ENCODE measurements around the gene LGR5.

DNA sequence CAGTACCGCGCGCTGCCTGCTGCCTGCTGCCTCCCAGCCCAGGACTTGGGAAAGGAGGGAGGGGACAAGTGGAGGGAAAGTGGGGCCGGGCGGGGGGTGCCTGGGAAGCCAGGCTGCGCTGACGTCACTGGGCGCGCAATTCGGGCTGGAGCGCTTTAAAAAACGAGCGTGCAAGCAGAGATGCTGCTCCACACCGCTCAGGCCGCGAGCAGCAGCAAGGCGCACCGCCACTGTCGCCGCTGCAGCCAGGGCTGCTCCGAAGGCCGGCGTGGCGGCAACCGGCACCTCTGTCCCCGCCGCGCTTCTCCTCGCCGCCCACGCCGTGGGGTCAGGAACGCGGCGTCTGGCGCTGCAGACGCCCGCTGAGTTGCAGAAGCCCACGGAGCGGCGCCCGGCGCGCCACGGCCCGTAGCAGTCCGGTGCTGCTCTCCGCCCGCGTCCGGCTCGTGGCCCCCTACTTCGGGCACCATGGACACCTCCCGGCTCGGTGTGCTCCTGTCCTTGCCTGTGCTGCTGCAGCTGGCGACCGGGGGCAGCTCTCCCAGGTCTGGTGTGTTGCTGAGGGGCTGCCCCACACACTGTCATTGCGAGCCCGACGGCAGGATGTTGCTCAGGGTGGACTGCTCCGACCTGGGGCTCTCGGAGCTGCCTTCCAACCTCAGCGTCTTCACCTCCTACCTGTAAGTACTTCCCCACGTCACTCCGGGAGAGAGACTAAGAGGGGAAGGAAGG is at the start of gene LGR5:
- no peak for TF ChIP-seq POLR2A (IDR thresholded peaks at IDR 0.05; ENCODE audit: low read depth, low read length)
- no peak for TF ChIP-seq POLR2AphosphoS5 (IDR thresholded peaks at IDR 0.05; ENCODE audit: low read depth, low read length)
- TF ChIP-seq TAF1 (IDR thresholded peaks at IDR 0.05; ENCODE audit: borderline replicate concordance, low read depth, low read length), result no peak
